SK-N-SH (cell line): ENCODE results near the gene PHAF1. TPM values are rescaled to one million over a fixed set of nuclear protein-coding genes. Genes with fewer than 3 reads are reported as not detected.

Source experiments
- CTCF ChIA-PET: fragments of 300-600, 350-600 bp; formaldehyde crosslinking; extraction: SDS; loops from one replicate; lab custom pipeline; 2021; lab: Yijun Ruan, JAX
- POLR2A ChIA-PET: fragments of 350-600 bp; sonication (Branson Sonifier 250); formaldehyde crosslinking; extraction: SDS; loops from one replicate; lab custom pipeline; 2020; ENCODE audit warnings: antibody characterized with exemption, inconsistent platforms; lab: Yijun Ruan, JAX
- DNase-seq: peaks from one replicate; pipeline ENCODE4 v3.0.0; 2012
- H2AFZ ChIP-seq: fragments of 200-600 bp; sonication (generic); 2 replicates; pipeline ENCODE4 v1.8.1; 2016; ENCODE audit warnings: antibody characterized with exemption, mild to moderate bottlenecking, low read depth
- H3F3A ChIP-seq: fragments of 200-600 bp; sonication (generic); replicated peaks from 2 replicates; pipeline ENCODE3; 2016; ENCODE audit warnings: antibody characterized with exemption, mild to moderate bottlenecking; ENCODE audit not compliant: insufficient read depth
- H3K27ac ChIP-seq, 2 experiments: fragments of 200-500 bp in 1 of 2; fragments of 200-600 bp in 1 of 2; sonication (Bioruptor generic) in 1 of 2; sonication (generic), shearing (Covaris generic) in 1 of 2; 2 replicates each; pipeline versions ENCODE4 v1.5.1 to v1.6.1; 2014 to 2016; ENCODE audit warnings: low read depth in 2 of 2, inconsistent platforms in 1 of 2, low read length in 1 of 2, mild to moderate bottlenecking in 1 of 2, mixed read lengths in 1 of 2
- H3K27me3 ChIP-seq: fragments of 200-600 bp; sonication (generic), shearing (Covaris generic); 2 replicates; pipeline ENCODE4 v1.6.1; 2016; ENCODE audit warnings: mixed run types; ENCODE audit not compliant: insufficient read depth
- H3K36me3 ChIP-seq, 2 experiments: fragments of 200-500 bp in 1 of 2; fragments of 200-600 bp in 1 of 2; sonication (Bioruptor generic) in 1 of 2; sonication (generic) in 1 of 2; replicated peaks in 1 of 2; 2 replicates each; pipeline versions ENCODE3 to v1.5.1; 2014 to 2016; ENCODE audit warnings: low read length in 1 of 2, mild to moderate bottlenecking in 1 of 2; ENCODE audit not compliant: insufficient read depth in 2 of 2, control insufficient read depth in 1 of 2
- H3K4me1 ChIP-seq, 2 experiments: fragments of 200-500 bp in 1 of 2; fragments of 200-600 bp in 1 of 2; sonication (Bioruptor generic) in 1 of 2; sonication (generic), shearing (Covaris generic) in 1 of 2; 2 replicates each; pipeline versions ENCODE4 v1.5.1 to v1.6.1; 2014 to 2016; ENCODE audit warnings: low read depth in 1 of 2, low read length in 1 of 2, mixed run types in 1 of 2; ENCODE audit not compliant: insufficient read depth in 2 of 2, control insufficient read depth in 1 of 2
- H3K4me2 ChIP-seq: fragments of 200-600 bp; sonication (generic), shearing (Covaris generic); 2 replicates; pipeline ENCODE4 v1.6.1; 2017; ENCODE audit warnings: mixed run types
- H3K4me3 ChIP-seq, 2 experiments: fragments of 200-500 bp in 1 of 2; fragments of 200-600 bp in 1 of 2; sonication (Bioruptor generic) in 1 of 2; sonication (generic), shearing (Covaris generic) in 1 of 2; 2 replicates each; pipeline versions ENCODE4 v1.5.1 to v1.8.1; 2014 to 2016; ENCODE audit warnings: low read depth in 2 of 2, inconsistent platforms in 1 of 2, low read length in 1 of 2, mild to moderate bottlenecking in 1 of 2, mixed read lengths in 1 of 2, moderate library complexity in 1 of 2
- H3K79me2 ChIP-seq: fragments of 200-600 bp; sonication (generic); 2 replicates; pipeline ENCODE4 v1.8.1; 2017; ENCODE audit warnings: mild to moderate bottlenecking; ENCODE audit not compliant: insufficient read depth
- H3K9ac ChIP-seq: fragments of 200-600 bp; sonication (generic); 2 replicates; pipeline ENCODE4 v1.6.1; 2017; ENCODE audit warnings: mixed run types
- H3K9me2 ChIP-seq: fragments of 200-600 bp; sonication (generic); 2 replicates; pipeline ENCODE4 v1.6.1; 2017; ENCODE audit warnings: mixed run types
- H3K9me3 ChIP-seq: fragments of 200-600 bp; sonication (generic); 2 replicates; pipeline ENCODE4 v1.6.1; 2017; ENCODE audit warnings: mixed run types, mild to moderate bottlenecking, moderate library complexity
- H4K20me1 ChIP-seq: fragments of 200-600 bp; sonication (generic); 2 replicates; pipeline ENCODE4 v1.6.1; 2017; ENCODE audit warnings: mild to moderate bottlenecking, mixed run types; ENCODE audit not compliant: insufficient read depth
- CHD2 ChIP-seq: fragments of 150-350 bp; IDR thresholded peaks from 2 replicates; pipeline ENCODE4 v1.6.1; 2018; ENCODE audit warnings: low read length; ENCODE audit not compliant: partially characterized antibody
- EP300 ChIP-seq, 2 experiments: IDR thresholded peaks; 2 replicates each; pipeline versions ENCODE4 v1.4.0 to v1.6.1; 2012; ENCODE audit warnings: borderline replicate concordance in 1 of 2, low read depth in 1 of 2, low read length in 1 of 2
- EZH2phosphoT487 ChIP-seq: fragments of 200-600 bp; sonication (generic); IDR thresholded peaks from 2 replicates; pipeline ENCODE4 v1.6.1; 2017; ENCODE audit warnings: low read depth, mixed run types, mild to moderate bottlenecking, antibody characterized with exemption, moderate library complexity, borderline replicate concordance
- FOSL2 ChIP-seq: IDR thresholded peaks from 2 replicates; pipeline ENCODE4 v1.4.0; 2012; ENCODE audit warnings: low read depth, mild to moderate bottlenecking, moderate library complexity, borderline replicate concordance
- GABPA ChIP-seq: IDR thresholded peaks from 2 replicates; pipeline ENCODE4 v1.4.0; 2012; ENCODE audit warnings: low read depth, mild to moderate bottlenecking
- GATA2 ChIP-seq: sonication (generic); formaldehyde crosslinking; IDR thresholded peaks from 2 replicates; pipeline ENCODE4 v1.5.0; 2020; ENCODE audit warnings: mild to moderate bottlenecking, missing genetic modification reagents
- MAX ChIP-seq: IDR thresholded peaks from 2 replicates; pipeline ENCODE4 v1.4.0; 2012; ENCODE audit warnings: low read depth
- MEF2A ChIP-seq: IDR thresholded peaks from 2 replicates; pipeline ENCODE4 v1.4.0; 2012; ENCODE audit warnings: low read depth, borderline replicate concordance
- MXI1 ChIP-seq: IDR thresholded peaks from 2 replicates; pipeline ENCODE4 v1.6.1; 2012; ENCODE audit warnings: mild to moderate bottlenecking, low read depth, low read length, improper control_type of control experiment
- NRF1 ChIP-seq: IDR thresholded peaks from 2 replicates; pipeline ENCODE4 v1.6.1; 2012; ENCODE audit warnings: low read depth, mild to moderate bottlenecking, low read length
- PBX3 ChIP-seq: IDR thresholded peaks from 2 replicates; pipeline ENCODE4; 2012
- POLR2AphosphoS5 ChIP-seq: IDR thresholded peaks from 2 replicates; pipeline ENCODE4 v1.6.1; 2012; ENCODE audit warnings: low read depth, low read length
- RAD21 ChIP-seq: IDR thresholded peaks from 2 replicates; pipeline ENCODE4 v1.6.1; 2012; ENCODE audit warnings: mild to moderate bottlenecking, low read length
- RFX5 ChIP-seq: IDR thresholded peaks from 2 replicates; pipeline ENCODE4 v1.6.1; 2012; ENCODE audit warnings: mild to moderate bottlenecking, improper control_type of control experiment, low read length
- RXRA ChIP-seq: IDR thresholded peaks from 2 replicates; pipeline ENCODE4 v1.4.0; 2012; ENCODE audit warnings: low read depth, mild to moderate bottlenecking, borderline replicate concordance
- SMC3 ChIP-seq: IDR thresholded peaks from 2 replicates; pipeline ENCODE4 v1.6.1; 2012; ENCODE audit warnings: low read depth, low read length, improper control_type of control experiment
- TAF1 ChIP-seq: IDR thresholded peaks from 2 replicates; pipeline ENCODE4 v1.6.1; 2012; ENCODE audit warnings: low read depth, mild to moderate bottlenecking, low read length, moderate library complexity, borderline replicate concordance
- TCF12 ChIP-seq: IDR thresholded peaks from 2 replicates; pipeline ENCODE4 v1.4.0; 2012
- YY1 ChIP-seq: IDR thresholded peaks from 2 replicates; pipeline ENCODE4 v1.4.0; 2012; ENCODE audit warnings: low read depth, mild to moderate bottlenecking
- WGBS: methylation state at CpG from one replicate; pipeline ENCODE4 v1.1.6; 2017; ENCODE audit warnings: low lambda C conversion rate; 5-methylcytosine and 5-hydroxymethylcytosine counted together
- polyA plus RNA-seq, 3 experiments: library from polyadenylated mRNA; depleted of rRNA; stranded (reverse); fragments of >200 nt; gene quantifications; 2 replicates each; pipeline ENCODE4 v1.2.3, GENCODE V29; 2012

Gene PHAF1
- polyA plus RNA-seq, 1 of the 3 experiments (the other 2 are of a cell fraction) = 17.3 TPM

- Histone ChIP-seq H3K36me3 (peaks cover 4 to 17% of the 10 kb centered on the region in 2 experiments), H3K27ac (no peak overlapping the region), H3F3A (peaks cover 48% of the 10 kb centered on the region), H3K4me3 (no peak overlapping the region), H3K9ac (no peak overlapping the region), H3K4me1 (peaks cover 4 to 13% of the 10 kb centered on the region in 2 experiments; a peak in 1 of 4 replicates), H4K20me1 (0 out of 2 replicates have a peak, but pooled peaks cover 3% of the 10 kb centered on the region), H3K27me3 (no peaks in the 10 kb centered on the region), H3K9me3 (no peaks in the 10 kb centered on the region), H3K9me2 (no peaks in the 10 kb centered on the region), H3K79me2 (peaks cover 6% of the 10 kb centered on the region; the same call in 1 of the 2 replicates), H2AFZ (no peak overlapping the region), H3K4me2 (no peak overlapping the region)
- ChIA-PET POLR2A (no interaction called here), CTCF (interaction anchor here (1.1 to 6.1 kb wide), 7 partner anchors 26 to 151 kb away, joined by 3 to 36 read pairs (median 9); no protein-coding TSS in a partner anchor)
- no peak for TF ChIP-seq RAD21
- TF ChIP-seq CHD2 = no peak
- TF ChIP-seq EZH2phosphoT487 = no peak
- no peak for TF ChIP-seq SMC3
- TF ChIP-seq PBX3 = no peak
- no peak for TF ChIP-seq TAF1
- WGBS = 98% methylated on average over 6 of the region's 6 CpGs
- DNase-seq = no peak
Measured at GRCh38 chr16:67104845-67105244, 4.9 kb upstream of the PHAF1 start.

DNA sequence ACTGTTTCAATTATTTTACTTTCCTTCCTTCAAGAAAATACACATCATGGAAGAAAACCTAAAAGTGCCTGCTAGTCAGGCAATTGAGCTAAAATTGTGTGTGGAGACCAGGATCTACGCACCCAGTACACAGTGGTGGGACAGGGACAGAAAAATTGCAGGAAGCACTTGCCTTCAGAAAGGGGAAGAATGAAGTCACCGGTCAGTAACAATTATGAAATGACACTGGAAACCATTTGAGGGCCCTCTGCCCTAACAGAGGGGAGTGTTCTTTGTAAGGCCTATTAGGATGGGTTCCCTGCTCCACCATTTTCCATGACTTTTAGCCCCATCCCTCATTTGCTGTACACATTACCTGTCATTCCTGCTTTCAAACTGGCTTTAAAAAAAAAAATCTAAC lies 4.5 kb upstream of the PHAF1 start:
- no peak overlapping the region for H3K27ac ChIP-seq
- POLR2A ChIA-PET = no interaction called here
- H3K79me2 ChIP-seq = peaks cover 9% of the 10 kb centered on the region
- peaks cover 4 to 14% of the 10 kb centered on the region in 2 experiments; a peak in 1 of 4 replicates for H3K4me1 ChIP-seq
- H3F3A ChIP-seq = peaks cover 45% of the 10 kb centered on the region
- CTCF ChIA-PET = interaction anchor here (1.1 to 6.1 kb wide), 7 partner anchors 25 to 151 kb away, joined by 3 to 36 read pairs (median 4); no protein-coding TSS in a partner anchor
- H3K4me2 ChIP-seq = no peak overlapping the region
- TF ChIP-seq RAD21 (no peak), MEF2A (no peak), EZH2phosphoT487 (no peak), TCF12 (no peak), PBX3 (no peak), TAF1 (no peak), MXI1 (no peak), RXRA (no peak), EP300 (IDR thresholded peaks at IDR 0.05; ENCODE audit: borderline replicate concordance in 1 of 2, low read depth in 1 of 2, low read length in 1 of 2) (no peak), GATA2 (no peak), POLR2AphosphoS5 (no peak), NRF1 (no peak), GABPA (no peak), CHD2 (no peak), MAX (no peak), YY1 (no peak), RFX5 (no peak), FOSL2 (no peak)
- no peak overlapping the region for H3K9ac ChIP-seq
- no peaks in the 10 kb centered on the region for H3K9me2 ChIP-seq
- DNase-seq = no peak
- H3K36me3 ChIP-seq = peaks cover under 1 to 13% of the 10 kb centered on the region in 2 experiments
- H2AFZ ChIP-seq = no peak overlapping the region
- H3K27me3 ChIP-seq = no peaks in the 10 kb centered on the region
- 95% methylated on average over 2 of the region's 2 CpGs for WGBS
- H3K9me3 ChIP-seq = no peaks in the 10 kb centered on the region
- H4K20me1 ChIP-seq = 0 out of 2 replicates have a peak, but pooled peaks cover 3% of the 10 kb centered on the region
- H3K4me3 ChIP-seq = no peak overlapping the region
